ENCODE results near the gene ZDHHC24.

The ZDHHC24 gene

DNA sequence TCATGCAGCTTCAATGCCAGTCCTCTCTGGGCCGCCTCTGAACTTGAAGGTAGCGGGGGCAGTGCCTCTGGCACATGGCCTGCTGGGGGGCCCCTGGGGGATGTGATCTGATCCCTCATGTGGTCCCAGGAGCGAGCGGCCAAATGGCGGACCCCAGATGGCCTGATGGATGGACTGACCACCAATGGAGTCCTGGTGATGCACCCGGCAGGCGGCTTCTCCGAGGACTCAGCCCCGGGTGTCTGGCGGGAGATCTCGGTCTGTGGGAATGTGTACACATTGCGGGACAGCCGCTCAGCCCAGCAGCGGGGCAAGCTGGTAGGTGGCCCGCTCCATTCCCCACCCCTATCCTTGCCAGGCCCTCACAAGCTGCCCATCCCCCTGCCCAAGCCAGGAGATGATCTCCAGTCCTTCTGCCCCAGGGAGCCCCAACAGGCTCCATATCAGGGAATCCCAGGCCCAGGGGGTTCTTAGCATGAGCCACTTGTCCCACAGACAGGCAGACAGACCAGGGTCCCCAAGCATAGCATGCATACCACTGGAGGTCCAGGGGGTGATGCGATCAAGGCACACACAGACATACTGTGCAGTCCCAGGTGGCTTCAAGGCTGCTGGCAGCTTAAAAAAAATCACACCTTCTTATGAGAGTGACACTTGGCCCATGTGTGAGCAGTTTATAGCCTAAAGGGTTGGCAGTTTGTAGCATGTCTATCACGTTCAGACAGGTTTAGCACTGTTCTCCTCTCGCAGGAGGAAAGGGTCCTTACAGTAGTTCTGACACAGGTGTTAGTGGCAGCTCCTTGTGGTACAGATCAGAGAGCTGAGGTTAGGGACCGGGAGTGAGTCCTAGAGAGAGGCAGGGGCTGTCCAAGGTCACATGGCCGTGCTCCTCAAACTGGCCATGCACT lies 72.0 kb downstream of the ZDHHC24 start:
- DNase-seq (ENCODE audit: low read depth in 3 of 3) = no peak

GRCh38 chr11:66473167-66473566 lies 72.7 kb downstream of the ZDHHC24 start:
- no peak for DNase-seq (ENCODE audit: low read depth in 3 of 3)

- no peak for DNase-seq (ENCODE audit: low read depth in 3 of 3)
These were observed 73.8 kb downstream of the ZDHHC24 start for GRCh38 chr11:66472054-66472453.

- no peak for DNase-seq (ENCODE audit: low read depth in 3 of 3)
These were observed 74.7 kb downstream of the ZDHHC24 start for GRCh38 chr11:66471142-66471541.
